Stimulated activated CD8-positive, alpha-beta memory T cell treated with anti-CD3 and anti-CD28 coated beads, Interleukin-4, amount 100 ng/mL, for 48 hours (primary cell): ENCODE results near the gene CROCC2.

Experiments
- DNase-seq: peaks from one replicate; pipeline ENCODE4 v3.0.0-alpha.2; 2020

The CROCC2 gene

GRCh38 chr2:240876035-240876474 lies 30.1 kb upstream of the CROCC2 start:
- no peak for DNase-seq

- DNase-seq, result no peak
These were observed 29.5 kb upstream of the CROCC2 start for GRCh38 chr2:240876475-240877251.

DNA sequence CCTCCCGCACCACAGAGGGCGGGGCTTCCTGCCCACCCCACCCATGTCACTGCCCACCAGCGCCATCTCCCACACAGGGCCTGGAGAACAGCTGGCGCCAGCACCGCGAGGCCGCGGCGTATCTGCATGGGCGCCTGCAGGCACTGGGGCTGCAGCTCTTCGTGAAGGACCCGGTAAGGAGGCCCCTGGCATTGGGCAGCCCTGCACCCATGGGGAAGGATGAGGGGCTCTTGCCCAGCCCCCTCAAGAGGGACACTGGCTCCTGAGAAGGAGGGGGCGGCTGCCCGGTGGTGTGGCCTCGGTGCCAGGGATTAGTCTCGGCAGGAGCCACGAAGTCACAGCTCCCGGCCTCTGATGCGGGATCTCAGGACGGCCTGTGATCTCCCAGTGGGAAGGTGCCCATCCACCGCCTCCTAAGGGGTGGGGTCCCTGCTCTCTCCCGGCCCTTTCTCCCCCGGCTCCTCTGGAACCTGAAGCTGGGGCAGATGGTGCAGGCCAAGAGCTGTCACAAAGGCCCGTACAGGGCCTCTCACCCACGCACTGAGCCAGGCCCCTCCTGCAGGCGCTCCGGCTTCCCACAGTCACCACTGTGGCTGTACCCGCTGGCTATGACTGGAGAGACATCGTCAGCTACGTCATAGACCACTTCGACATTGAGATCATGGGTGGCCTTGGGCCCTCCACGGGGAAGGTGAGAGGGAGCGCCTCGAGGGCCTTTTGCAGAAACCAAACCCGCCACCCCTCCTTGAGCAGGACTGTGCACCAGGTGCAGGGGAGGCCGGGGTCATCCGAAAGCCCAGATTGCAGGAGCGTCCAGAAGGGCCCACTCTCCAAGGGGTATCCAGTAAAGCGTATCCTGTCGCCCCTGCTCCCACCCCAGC lies 28.4 kb upstream of the CROCC2 start:
- no peak for DNase-seq

- no peak for DNase-seq
These were observed 27.7 kb upstream of the CROCC2 start for GRCh38 chr2:240878341-240878936.

DNA sequence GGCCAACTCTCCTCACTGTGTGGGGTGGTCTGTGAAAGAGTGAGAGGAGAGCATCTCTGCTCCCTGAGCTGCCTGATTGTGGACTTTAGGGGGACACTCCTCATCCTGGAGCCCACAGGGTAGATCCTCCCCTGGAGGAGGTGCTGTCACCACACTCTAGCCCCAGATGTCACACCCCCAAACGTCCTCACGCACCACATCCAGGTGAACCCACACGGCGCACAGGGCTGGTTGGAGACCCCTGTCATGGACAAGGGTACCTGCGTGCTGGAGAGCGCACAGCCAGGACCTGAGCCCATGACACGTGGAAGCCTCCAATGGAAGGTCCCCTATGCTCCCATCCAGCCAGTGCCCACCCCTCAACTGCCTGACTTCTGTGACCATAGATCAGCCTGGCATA lies 27.0 kb upstream of the CROCC2 start:
- no peak for DNase-seq

DNA sequence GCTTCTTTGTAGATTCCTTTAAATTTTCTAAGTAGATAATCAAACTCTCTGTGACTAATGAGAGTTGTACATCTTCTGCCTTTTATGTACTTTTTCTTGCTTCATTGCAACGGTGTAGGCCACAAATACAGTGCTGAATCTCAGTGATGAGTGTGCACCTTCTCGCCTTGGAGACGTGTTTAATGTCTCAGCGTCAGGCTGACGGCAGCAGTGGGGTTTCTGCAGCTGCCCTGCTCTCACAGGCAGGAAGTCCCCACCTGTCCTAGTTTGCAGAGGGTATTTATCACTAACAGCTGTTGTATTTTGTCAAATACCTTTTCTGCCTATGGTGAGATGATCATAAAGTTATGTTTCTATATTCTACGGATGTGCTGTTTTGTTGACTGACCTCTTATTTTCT lies 24.2 kb upstream of the CROCC2 start:
- no peak for DNase-seq

GRCh38 chr2:240884221-240884620 lies 21.9 kb upstream of the CROCC2 start:
- DNase-seq, result no peak

- DNase-seq, result no peak
These were observed 21.4 kb upstream of the CROCC2 start for GRCh38 chr2:240884745-240885144.

DNA sequence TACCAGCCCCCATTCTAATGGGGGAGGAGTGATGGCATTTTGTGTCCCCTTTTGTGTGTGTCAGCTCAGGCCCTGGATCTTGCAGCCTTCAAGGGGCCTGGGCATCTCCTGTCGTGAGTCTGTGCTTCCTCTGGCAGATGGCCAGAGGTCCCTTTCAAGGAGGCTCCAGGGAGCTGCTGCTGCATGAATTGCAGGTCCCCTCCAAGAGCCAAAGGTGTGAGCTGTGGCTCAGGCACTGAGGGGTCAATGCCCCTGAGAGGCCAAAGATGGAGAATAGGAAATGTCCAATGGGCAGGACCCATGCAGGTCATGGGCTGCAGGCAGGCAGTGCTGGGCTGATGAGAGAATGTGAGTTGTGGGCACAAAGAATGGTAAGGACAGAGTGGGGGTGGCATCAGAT lies 20.6 kb upstream of the CROCC2 start:
- DNase-seq, result no peak

DNA sequence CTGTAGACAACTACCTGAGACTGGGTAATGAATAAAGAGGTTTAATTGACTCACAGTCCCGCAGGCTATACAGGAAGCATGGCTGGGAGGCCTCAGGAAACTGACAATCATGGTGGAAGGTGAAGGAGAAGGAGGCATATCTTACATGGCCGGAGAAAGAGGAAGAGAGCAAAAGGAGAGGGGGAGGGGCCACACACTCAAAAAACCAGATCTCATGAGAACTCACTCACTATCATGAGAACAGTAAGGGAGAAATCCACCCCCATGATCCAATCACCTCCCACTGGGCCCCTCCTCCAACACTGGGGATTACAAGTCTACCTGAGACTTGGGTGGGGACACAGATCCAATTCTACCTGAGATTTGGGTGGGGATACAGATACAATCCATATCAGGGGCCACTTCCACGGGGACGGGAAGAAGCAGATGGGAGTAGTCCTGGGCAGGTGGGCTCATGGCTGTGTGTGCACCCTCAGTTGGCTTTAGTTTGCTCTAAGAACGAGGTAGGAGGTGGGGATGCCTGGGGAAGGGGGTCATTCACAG lies 20.0 kb upstream of the CROCC2 start:
- DNase-seq, result no peak

DNA sequence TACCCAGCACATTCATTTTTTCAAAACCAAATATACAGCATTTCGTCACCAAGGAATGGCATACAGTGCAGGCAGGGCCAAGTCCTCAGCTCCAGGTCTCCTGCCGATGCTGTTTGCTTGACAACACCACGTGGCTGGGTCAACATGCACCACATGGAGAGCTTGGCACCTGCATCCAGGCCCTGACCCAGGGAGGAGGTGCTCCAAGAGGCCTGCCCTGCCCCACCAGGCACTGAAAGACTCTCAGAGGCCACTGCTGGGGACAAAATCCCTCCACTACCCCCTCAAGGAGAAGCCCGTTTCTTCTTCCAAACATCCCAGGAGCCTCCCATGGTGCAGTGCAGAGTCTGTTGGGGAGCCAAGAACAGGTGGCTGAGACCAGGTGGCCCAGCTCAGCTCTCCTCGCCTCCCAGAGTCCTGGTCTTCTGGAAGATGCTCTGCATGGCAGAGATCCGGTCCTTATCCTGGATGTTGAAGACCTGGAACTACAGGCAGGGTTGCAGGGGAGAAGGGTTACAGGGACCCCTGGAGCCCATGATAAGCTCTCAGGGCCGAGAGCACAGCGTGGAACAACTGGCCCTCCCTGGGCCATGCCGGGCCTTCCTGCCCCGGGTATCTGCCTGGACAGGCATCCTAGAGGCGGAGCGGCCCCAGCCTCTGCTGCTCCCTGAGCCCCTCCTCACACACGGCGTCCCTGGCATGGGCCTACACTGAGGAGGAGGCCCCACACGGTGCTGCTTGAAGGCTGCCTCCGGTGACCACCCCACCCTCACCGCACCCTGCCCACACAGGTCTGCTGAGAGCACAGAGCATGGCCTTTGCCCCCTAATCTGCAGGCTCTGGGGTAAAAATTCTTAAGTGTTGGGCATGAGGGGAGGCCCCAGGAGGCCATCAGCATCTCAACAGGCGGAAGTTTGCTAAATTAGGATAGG lies 19.2 kb upstream of the CROCC2 start:
- no peak for DNase-seq

DNA sequence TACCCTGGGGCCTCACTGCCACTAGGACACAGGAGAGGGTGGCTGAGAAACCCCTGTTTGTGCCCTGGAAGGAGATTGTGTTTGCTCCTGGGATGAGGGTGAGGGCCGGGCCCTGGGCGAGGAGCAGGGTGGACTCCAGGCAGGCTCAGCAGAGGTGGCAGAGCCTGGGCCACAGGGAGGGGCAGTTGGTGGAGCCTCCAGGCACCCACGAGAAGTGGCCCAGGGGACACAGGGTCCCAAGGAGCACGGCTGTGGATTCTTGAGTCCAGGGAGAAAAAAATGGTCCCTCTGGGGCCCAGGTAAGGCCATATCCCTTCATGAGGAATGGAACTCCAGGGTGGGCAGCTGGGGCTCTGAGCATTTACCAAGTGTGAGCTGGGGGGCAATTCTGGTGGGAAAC lies 18.5 kb upstream of the CROCC2 start:
- DNase-seq, result no peak

GRCh38 chr2:240888130-240888889 lies 17.8 kb upstream of the CROCC2 start:
- no peak for DNase-seq

GRCh38 chr2:240888890-240889573 lies 17.1 kb upstream of the CROCC2 start:
- DNase-seq, result no peak

GRCh38 chr2:240889601-240890560 lies 16.3 kb upstream of the CROCC2 start:
- no peak for DNase-seq

DNA sequence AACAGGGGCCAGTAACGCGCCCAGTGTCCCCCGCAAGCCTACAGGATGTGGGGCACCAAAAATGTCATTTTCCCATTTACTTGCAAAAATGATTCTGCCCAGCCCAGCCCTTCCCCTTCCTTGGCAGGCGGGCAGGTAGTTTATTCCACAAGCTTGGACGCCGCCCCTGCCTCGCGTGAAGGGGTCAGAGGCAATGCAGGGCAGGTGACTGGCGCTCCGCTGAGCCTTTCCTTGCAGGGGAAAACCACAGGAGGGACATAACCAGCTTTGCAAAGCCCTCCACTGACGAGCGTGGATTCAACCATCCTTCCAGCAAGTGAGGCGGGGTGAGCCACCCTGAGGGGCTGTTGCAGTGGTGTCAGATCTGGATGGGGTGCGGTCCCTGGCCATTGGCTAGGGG lies 15.4 kb upstream of the CROCC2 start:
- DNase-seq, result no peak

- DNase-seq, result no peak
These were observed 14.4 kb upstream of the CROCC2 start for GRCh38 chr2:240891492-240892340.

- DNase-seq, result no peak
These were observed 13.8 kb upstream of the CROCC2 start for GRCh38 chr2:240892356-240892755.

DNA sequence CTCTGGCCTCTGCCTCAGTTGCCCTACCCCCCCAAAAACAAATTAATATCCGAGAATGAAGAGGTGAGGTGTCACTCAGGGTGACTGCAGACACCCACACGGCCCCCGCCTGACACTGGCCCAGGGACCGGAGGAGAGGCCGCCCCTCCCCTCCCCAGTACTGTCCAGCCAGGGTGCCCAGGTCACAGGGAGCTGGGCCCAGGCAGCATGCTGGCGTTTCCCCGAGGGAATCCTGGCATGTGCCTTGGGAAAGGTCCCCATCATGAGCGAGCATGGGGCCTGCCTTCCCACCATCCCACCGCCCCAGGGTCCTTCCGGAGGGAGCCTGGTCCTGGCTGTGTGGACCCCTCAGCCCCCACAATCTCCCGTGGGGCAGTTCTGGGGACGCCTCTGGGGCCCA lies 13.2 kb upstream of the CROCC2 start:
- no peak for DNase-seq
